ENCODE results near the gene NPRL2.

The NPRL2 gene

GRCh38 chr3:50373146-50374051 lies 22.8 kb upstream of the NPRL2 start:
- no peak for DNase-seq (ENCODE audit: low spot score)

DNA sequence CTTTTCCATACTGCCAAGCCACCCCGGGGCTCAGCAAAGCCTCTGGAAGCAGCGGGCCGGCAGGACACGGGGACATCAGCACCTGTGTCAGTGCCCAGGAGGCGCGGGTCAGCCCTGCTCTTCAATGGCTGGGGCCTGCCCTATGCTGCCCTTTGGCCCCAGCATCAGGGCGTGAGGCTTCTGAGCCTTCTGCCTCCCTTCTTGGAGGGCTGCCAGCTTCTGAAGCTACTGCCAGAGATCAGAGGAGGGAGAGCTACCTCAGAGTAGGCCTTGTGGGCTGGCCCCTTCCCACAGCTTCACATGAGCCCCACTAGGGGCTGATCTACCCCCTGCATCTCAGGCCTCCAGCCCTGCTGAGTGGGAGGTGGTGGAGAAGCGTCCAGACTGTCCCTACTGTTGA lies 21.8 kb upstream of the NPRL2 start:
- DNase-seq (ENCODE audit: low spot score), result no peak

GRCh38 chr3:50371133-50371685 lies 20.6 kb upstream of the NPRL2 start:
- DNase-seq (ENCODE audit: low spot score), result no peak

DNA sequence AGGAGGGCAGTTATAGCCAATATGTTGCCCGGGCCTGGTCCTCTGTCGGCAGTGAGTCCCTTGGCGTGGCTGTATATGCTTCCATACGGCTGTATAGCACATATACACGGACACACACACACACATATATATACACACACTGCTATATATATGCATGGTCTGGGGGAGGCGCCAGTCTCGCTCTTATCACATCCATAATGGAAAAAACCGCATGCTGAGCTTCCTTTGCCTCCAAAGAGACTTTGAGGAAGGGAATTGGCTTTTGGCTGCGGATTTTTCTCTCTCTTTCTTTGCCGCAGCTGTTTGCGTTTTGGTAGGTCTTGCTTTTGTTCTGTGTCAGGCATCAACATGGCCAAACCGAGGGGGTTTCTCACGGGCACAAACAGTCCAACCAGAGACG lies 20.0 kb upstream of the NPRL2 start:
- DNase-seq (ENCODE audit: low spot score), result no peak

GRCh38 chr3:50369012-50369670 lies 18.6 kb upstream of the NPRL2 start:
- DNase-seq (ENCODE audit: low spot score), result no peak

DNA sequence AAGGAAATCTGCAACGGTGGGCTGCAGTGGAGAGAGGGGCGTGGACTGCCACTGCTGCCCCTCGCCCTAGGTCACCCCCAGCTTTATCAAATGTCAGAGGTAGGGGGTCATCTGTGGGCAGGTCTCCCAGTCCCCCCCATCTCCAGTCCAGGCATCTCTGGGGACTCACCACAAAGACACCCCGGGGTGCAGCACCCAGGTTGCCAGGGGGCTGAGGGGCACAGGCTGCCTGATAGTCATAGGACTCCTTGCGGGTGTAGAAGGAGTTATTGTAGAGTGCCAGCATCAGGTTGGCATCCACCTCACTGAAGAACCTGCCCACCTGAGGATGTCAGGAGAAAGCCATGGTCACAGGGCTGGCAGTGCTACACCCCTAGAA lies 15.3 kb upstream of the NPRL2 start:
- DNase-seq (ENCODE audit: low spot score), result no peak

DNA sequence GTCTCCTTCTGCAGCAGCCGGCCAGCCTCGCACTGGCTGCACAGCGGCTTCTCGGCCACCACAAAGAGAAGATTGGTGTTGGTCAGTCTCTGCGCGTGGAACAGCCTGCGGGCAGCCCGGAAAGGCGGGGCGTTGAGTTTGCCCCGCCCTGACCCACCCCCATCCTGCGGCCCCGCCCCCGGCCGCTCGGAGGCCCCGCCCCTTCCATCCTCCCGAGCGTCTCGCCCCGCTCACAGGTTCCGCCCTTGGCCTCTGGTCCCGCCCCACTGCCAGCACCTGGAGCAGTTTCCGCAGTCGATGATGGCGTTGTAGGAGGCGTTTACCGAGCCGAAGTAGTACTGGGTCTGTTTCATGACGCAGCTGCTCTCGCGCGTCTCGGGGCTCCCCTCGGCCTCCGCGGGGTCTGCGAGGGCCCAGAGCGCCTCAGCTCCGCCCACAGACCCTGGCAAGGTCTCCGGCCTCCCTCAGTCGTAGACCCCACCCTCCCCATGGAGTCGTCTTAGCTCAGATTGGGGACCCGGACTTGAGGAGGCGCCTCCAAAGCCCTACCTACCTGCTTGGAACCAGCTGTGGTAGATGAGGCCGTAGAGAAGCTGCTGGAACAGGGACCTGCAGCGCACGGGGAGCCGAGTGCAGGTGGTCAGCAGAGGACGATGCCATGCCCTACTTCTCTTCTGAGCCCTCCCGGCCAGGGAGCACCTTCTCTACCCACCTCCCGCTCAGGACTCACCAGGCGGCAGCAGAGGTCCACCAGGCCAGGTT lies 14.7 kb upstream of the NPRL2 start:
- peak; percentile 98 for DNase-seq (ENCODE audit: low spot score)

- DNase-seq (ENCODE audit: low spot score), result no peak
Measured at GRCh38 chr3:50364573-50365079, 14.1 kb upstream of the NPRL2 start.

DNA sequence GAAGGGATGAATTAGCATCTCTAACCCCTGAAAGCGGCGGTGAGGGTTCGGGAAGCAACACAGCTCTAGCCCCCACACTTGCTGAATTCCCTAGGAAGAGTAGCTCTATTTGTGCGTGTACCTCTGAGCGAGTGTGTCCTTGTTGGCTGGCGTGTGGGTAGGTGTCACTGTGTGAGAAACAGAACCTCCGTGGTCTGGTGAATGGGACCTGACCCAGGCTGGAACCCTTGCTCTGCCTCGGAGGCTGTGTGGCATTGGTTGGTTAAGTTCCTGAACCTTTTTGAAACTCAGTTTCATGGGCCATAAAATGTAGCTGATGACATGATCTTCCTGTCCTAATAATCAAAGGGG lies 9.2 kb upstream of the NPRL2 start:
- no peak for DNase-seq (ENCODE audit: low spot score)

- peak; percentile 99 for DNase-seq (ENCODE audit: low spot score)
Measured at GRCh38 chr3:50358911-50359759, 8.6 kb upstream of the NPRL2 start, which contains the start of gene TMEM115. TMEM115 (minus strand) TSS chr3:50359521; CDS start chr3:50359063, 458 bp downstream.

DNA sequence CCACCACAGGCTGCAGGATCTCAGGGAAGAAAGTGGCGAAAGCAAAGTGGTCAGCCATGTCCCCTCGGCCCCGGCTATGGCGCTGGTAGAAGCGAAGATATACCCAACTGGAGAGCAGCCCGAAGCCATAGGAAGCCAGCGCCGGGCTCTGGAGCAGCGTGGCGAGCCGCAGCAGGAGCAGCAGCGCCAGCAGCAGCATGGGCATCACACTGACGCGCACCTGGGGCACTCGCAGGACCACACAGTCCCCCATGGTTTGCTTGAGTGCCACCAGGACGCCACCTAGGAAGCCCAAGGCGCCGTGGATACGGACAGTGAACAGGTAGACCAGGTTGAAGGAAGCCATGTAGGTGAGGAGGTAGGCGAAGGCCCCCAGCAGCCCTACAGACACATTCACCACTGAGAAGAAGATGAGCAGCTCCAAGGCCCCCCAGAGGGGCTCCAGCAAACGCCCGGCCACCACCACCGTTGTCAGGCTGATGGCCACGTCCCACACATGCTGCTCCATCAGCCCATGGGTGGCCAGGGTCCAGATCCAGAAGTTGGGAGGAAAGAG lies 7.9 kb upstream of the NPRL2 start:
- DNase-seq (ENCODE audit: low spot score), result no peak

GRCh38 chr3:50357481-50357880 lies 6.9 kb upstream of the NPRL2 start:
- no peak for DNase-seq (ENCODE audit: low spot score)

GRCh38 chr3:50356553-50356952 lies 6.0 kb upstream of the NPRL2 start:
- DNase-seq (ENCODE audit: low spot score), result peak; percentile 49

- DNase-seq (ENCODE audit: low spot score), result no peak
Measured at GRCh38 chr3:50355829-50356552, 5.4 kb upstream of the NPRL2 start.

DNA sequence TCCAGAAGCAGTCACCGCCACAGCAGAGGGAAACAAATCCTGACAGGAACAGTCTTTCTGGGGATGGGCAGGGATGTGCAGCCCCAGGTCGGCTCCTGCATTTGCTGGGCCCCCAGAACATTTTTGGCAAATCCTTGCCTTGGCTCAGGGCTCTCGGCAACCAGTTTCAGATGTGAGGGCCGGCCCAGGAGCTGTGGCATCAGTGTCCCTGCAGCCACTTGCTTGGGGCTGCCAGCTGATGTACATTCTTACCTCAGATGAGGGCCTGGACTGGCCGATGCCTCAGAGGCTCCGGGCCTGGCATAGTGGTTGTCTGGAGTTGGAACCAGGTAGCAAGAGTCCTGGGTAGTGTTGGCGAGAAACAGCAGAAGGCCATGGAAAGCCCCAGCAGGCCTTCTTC lies 4.3 kb upstream of the NPRL2 start:
- DNase-seq (ENCODE audit: low spot score), result no peak

- no peak for DNase-seq (ENCODE audit: low spot score)
Measured at GRCh38 chr3:50354186-50354764, 3.7 kb upstream of the NPRL2 start.

DNA sequence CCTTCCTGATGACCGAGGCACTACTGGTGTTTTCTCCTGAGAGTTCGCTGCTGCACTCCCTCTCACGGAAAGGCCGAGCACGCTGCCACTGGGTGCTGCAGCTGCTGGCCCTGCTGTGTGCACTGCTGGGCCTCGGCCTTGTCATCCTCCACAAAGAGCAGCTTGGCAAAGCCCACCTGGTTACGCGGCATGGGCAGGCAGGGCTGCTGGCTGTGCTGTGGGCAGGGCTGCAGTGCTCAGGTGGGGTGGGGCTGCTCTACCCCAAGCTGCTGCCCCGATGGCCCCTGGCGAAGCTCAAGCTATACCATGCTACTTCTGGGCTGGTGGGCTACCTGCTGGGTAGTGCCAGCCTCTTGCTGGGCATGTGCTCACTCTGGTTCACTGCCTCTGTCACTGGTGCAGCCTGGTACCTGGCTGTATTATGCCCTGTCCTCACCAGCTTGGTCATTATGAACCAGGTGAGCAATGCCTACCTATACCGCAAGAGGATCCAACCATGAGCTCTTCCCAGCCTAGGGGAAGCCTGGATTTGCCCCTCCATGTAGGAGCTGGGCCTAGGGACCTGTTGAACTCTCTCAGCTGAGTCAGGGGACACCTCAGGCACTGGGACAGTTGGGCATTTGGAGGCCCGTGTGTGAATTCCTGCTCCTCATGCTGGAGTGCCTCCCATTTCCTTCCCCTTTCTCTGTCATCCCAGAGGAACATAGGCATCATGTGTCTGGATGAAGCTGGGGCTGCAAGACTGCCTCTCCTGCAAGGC lies 2.9 kb upstream of the NPRL2 start:
- DNase-seq (ENCODE audit: low spot score), result no peak

GRCh38 chr3:50352781-50353180 lies 2.2 kb upstream of the NPRL2 start:
- no peak for DNase-seq (ENCODE audit: low spot score)

DNA sequence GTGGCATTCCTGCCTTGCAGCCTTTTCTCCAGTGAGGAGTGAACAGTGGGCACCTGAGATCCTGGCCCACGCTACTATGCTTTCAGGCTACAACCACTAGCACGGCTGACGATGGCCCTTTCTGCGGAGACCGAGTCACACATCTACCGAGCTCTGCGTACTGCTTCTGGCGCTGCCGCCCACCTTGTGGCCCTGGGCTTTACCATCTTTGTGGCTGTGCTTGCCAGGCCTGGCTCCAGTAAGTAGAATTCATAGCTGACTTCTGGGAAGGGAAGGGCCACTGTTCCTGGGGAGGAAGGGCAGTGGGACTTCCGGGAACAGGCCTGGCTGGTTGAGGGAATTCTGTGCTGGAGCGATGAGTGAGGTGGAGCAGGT lies 735 bp upstream of the NPRL2 start:
- no peak for DNase-seq (ENCODE audit: low spot score)

All from GM03348 (cell line).